Epithelial cell of esophagus (primary cell): ENCODE results near the gene RRAGD.
A peak's percentile ranks its signal among the peaks of the same experiment; 100 is the strongest.

Experiments used
- DNase-seq: peaks from one replicate; pipeline ENCODE4 v3.0.0; 2010; ENCODE audit warnings: low read depth
- H3K4me3 ChIP-seq: 2 replicates; pipeline ENCODE4 v1.5.1; 2011; ENCODE audit warnings: mild to moderate bottlenecking, low read length, control low read depth
- TF ChIP-seq, protein P1 (sequence below): IDR thresholded peaks from 2 replicates; pipeline ENCODE4 v1.5.1; 2011; ENCODE audit warnings: low read depth, mild to moderate bottlenecking, low read length, control low read depth, inconsistent platforms; ENCODE audit not compliant: insufficient read depth; ENCODE audit errors: missing control alignments

Gene RRAGD

GRCh38 chr6:89368107-89368506 lies 44.0 kb downstream of the RRAGD start:
- DNase-seq = peak; percentile 60
- TF ChIP-seq, protein P1, sequence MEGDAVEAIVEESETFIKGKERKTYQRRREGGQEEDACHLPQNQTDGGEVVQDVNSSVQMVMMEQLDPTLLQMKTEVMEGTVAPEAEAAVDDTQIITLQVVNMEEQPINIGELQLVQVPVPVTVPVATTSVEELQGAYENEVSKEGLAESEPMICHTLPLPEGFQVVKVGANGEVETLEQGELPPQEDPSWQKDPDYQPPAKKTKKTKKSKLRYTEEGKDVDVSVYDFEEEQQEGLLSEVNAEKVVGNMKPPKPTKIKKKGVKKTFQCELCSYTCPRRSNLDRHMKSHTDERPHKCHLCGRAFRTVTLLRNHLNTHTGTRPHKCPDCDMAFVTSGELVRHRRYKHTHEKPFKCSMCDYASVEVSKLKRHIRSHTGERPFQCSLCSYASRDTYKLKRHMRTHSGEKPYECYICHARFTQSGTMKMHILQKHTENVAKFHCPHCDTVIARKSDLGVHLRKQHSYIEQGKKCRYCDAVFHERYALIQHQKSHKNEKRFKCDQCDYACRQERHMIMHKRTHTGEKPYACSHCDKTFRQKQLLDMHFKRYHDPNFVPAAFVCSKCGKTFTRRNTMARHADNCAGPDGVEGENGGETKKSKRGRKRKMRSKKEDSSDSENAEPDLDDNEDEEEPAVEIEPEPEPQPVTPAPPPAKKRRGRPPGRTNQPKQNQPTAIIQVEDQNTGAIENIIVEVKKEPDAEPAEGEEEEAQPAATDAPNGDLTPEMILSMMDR = peak; percentile 73
- H3K4me3 ChIP-seq = no peak overlapping the region

DNA sequence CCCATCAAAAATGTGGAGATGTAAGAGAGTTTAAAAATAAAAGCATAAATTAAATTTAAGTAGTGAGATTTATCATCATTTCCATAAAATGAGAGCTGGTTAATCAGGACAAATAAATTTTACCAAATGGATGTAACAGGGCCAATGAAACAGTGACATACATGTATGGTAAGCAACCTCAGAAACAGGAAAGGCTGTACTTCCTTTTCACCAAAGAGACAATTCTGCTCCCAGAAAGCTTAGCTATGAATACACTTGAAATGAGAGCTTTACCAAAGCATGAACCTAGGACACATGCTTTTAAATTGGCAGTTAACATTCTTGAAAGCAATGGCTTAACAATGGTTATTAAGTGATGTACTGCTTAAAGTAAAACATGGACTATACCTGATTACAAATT lies 47.5 kb downstream of the RRAGD start:
- DNase-seq = no peak
- TF ChIP-seq, protein P1 = no peak
- H3K4me3 ChIP-seq = no peak overlapping the region

GRCh38 chr6:89361171-89361570 lies 50.9 kb downstream of the RRAGD start:
- TF ChIP-seq, protein P1 = no peak
- no peak for DNase-seq
- no peak overlapping the region for H3K4me3 ChIP-seq

DNA sequence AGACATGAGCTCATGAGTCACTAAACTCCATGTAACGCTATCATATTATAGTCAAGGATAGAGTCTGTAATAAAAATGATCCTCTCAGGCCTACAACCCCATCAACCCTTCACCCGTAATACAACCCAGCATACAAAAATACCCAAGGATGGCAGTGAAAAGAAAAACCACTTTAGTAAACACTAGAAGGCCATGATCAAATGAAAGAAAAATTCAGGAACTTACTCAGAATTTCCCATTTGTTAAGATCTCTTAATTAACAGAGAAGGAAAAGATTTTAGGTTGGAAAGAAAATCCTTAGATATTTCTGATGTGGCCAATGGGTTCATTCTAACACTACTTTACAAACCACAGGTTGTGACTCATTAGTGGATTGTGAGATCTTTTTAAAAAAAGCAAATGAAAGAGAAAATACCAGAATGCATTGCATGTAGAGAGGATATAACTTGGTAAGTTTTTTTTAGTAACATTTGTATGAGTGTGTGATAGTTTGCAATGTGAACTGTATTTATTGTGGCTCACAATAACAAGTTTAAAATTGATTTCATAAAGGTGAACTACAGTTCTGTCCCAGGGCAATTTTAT lies 51.6 kb downstream of the RRAGD start:
- TF ChIP-seq, protein P1 = no peak
- no peak for DNase-seq
- H3K4me3 ChIP-seq = no peak overlapping the region

DNA sequence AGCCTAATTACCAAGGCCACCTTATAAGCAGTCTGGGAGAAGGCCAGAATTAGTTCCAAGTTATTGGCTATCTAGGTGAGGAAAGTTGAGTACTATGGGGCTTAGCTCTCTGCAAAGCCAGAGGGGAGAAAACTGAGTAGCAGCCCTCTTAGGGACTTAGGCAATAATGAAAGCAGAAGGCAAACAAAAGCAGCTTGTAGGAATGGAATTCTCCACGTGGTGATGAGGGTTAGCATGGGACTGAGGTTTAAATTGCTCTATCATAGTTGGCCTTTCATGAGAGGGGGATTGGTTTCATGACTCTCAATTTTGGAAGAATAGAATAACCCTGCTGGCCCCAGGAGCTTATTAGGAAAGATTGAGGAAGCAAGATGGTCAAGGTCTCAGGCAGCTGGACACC lies 52.5 kb downstream of the RRAGD start:
- H3K4me3 ChIP-seq = no peak overlapping the region
- DNase-seq = no peak
- TF ChIP-seq, protein P1 = no peak

DNA sequence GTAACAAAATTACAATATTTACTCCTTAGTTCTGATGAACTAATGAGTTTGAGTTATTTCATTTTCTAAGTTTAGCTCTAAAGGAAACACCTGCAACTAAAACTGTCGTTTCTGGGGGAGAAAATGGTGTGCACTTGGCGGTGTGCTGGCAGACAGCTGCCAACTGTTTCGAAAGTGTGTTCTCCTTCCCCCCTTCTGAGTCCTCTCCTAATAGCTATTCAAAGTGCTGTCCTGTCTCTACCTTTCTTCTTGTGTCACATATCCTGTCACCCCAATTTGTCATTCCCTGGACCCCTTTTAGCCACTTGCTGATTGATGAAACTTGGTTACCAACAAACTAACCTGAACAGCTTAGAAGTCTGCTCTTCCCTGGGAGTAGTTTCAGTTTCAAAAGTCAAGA lies 54.7 kb downstream of the RRAGD start:
- TF ChIP-seq, protein P1 = no peak
- no peak for DNase-seq
- no peak overlapping the region for H3K4me3 ChIP-seq

DNA sequence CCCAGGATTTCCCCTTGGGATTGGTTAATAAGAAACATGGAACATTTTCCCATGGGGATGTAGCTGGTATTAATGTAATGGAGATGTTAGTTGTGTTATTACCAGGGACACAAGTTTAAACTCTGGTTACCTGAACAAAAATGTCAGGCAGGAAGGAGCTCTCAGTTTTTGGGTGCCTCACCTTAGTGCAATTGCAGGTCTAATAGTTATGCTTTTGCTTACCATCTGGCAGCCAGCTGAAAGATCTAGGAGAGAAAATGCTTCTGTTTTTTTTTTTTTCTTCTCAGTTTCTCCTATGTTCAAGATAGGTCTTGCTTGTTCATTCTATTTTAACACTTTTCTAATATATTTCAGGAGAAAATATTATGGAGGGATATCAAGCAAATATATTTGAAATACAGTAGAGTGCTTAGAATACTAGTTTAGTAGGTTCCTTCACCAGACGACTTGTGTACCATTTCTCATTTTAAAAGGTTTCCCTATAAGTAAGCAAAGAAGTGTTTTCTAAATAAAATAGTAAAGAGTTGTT lies 55.4 kb downstream of the RRAGD start:
- DNase-seq = no peak
- H3K4me3 ChIP-seq = no peak overlapping the region
- TF ChIP-seq, protein P1 = no peak
